SU-DHL-6 (cell line): ENCODE data around the gene CCT4.

ENCODE experiments used
- H2AFZ ChIP-seq: fragments of 200-600 bp; sonication (generic); 2 replicates; pipeline ENCODE4 v1.6.1; 2014; ENCODE audit warnings: low read depth, mild to moderate bottlenecking, moderate library complexity, mixed read lengths, antibody characterized with exemption, low read length; ENCODE audit not compliant: severe bottlenecking
- H3F3A ChIP-seq: fragments of 200-600 bp; shearing (Covaris generic); 2 replicates; pipeline ENCODE4 v1.6.0; 2016; ENCODE audit warnings: antibody characterized with exemption, mild to moderate bottlenecking; ENCODE audit not compliant: insufficient read depth
- H3K27ac ChIP-seq: fragments of 200-600 bp; sonication (generic); 2 replicates; pipeline ENCODE4 v1.5.1; 2016; ENCODE audit warnings: low read depth, mild to moderate bottlenecking, low read length, moderate library complexity, mixed read lengths
- H3K27me3 ChIP-seq: fragments of 200-600 bp; sonication (generic), shearing (Covaris generic); 2 replicates; pipeline ENCODE4 v1.6.0; 2014; ENCODE audit warnings: mild to moderate bottlenecking, low read length
- H3K36me3 ChIP-seq: fragments of 200-600 bp; sonication (generic); 2 replicates; pipeline ENCODE4 v1.6.1; 2014; ENCODE audit warnings: mild to moderate bottlenecking, low read length, mixed read lengths
- H3K4me2 ChIP-seq: fragments of 300-600, 200-600 bp; shearing (Covaris generic), sonication (generic); 2 replicates; pipeline ENCODE4 v1.6.0; 2014; ENCODE audit warnings: low read length, low read depth, mild to moderate bottlenecking; ENCODE audit not compliant: poor library complexity, severe bottlenecking
- H3K4me3 ChIP-seq: fragments of 200-600 bp; sonication (generic); 2 replicates; pipeline ENCODE4 v1.5.1; 2014; ENCODE audit warnings: antibody characterized with exemption, low read length, mild to moderate bottlenecking, mixed read lengths; ENCODE audit not compliant: insufficient read depth, poor library complexity, severe bottlenecking
- H3K79me2 ChIP-seq: fragments of 200-600 bp; sonication (generic); 2 replicates; pipeline ENCODE4 v1.6.1; 2014; ENCODE audit warnings: mild to moderate bottlenecking, low read length, moderate library complexity; ENCODE audit not compliant: insufficient read depth
- H3K9ac ChIP-seq: fragments of 200-600 bp; sonication (generic); 2 replicates; pipeline ENCODE4 v1.7.0; 2014; ENCODE audit warnings: mild to moderate bottlenecking, low read length
- H3K9me2 ChIP-seq: fragments of 200-600 bp; sonication (generic); replicated peaks from 2 replicates; pipeline ENCODE4 v1.6.1; 2014; ENCODE audit warnings: low read length; ENCODE audit not compliant: insufficient read depth
- H3K9me3 ChIP-seq: fragments of 200-600 bp; sonication (generic); 2 replicates; pipeline ENCODE4 v1.6.1; 2014; ENCODE audit warnings: low read length, mixed read lengths; ENCODE audit not compliant: insufficient read depth
- H4K20me1 ChIP-seq: fragments of 200-600 bp; sonication (generic); 2 replicates; pipeline ENCODE4 v1.6.1; 2014; ENCODE audit warnings: low read depth, mild to moderate bottlenecking, antibody characterized with exemption, low read length, moderate library complexity, mixed read lengths
- EZH2phosphoT487 ChIP-seq: fragments of 200-600 bp; sonication (generic), shearing (Covaris generic); conservative IDR thresholded peaks from 2 replicates; pipeline ENCODE4 v1.6.1; 2018; ENCODE audit warnings: mild to moderate bottlenecking, antibody characterized with exemption, low read length, moderate library complexity, mixed read lengths
- TF ChIP-seq, protein P1 (sequence below): fragments of 200-600 bp; sonication (generic); IDR thresholded peaks from one replicate; pipeline ENCODE4 v1.5.1; 2017; ENCODE audit warnings: antibody characterized with exemption, mild to moderate bottlenecking, low read length, moderate library complexity; ENCODE audit not compliant: insufficient read depth, poor library complexity, severe bottlenecking

Gene CCT4

DNA sequence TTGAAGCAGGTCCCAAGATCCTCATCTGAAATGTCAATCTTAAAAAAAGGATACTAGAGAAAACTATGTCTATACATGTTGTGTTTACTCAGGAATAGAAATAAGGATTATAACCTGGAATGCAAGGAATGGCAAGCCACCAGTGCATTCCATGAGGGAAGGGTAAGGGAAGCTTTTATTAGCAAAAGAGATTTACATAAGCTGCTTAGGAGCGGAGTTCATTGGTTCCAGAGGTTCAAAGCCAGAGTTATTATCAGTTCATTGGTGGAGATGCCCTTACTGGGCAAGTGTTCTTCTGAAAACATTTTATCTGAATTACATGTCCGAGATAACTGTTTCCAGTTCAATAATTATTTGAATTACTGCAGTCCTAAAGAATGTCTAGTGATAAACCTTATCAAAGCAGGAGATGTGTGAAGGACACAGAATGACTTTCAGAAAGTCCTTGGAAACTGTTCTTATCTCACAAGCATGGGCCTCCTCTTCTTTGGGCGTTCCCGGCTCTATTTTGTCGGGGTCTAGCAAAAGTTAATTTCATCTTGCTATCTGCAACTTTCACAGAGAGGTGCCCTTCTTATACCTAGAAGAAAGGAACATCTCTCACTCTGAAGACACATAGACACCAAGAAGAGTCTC is 40.5 kb upstream of the CCT4 start:
- no peaks in the 10 kb centered on the region for H3K9me3 ChIP-seq
- H3F3A ChIP-seq, result no peaks in the 10 kb centered on the region
- H3K36me3 ChIP-seq, result no peaks in the 10 kb centered on the region
- no peaks in the 10 kb centered on the region for H3K9me2 ChIP-seq
- no peak overlapping the region for H3K27ac ChIP-seq
- H3K9ac ChIP-seq, result no peak overlapping the region
- H3K4me2 ChIP-seq, result no peak overlapping the region
- no peak overlapping the region for H2AFZ ChIP-seq
- H4K20me1 ChIP-seq, result no peaks in the 10 kb centered on the region
- no peaks in the 10 kb centered on the region for H3K27me3 ChIP-seq
- TF ChIP-seq, protein P1, sequence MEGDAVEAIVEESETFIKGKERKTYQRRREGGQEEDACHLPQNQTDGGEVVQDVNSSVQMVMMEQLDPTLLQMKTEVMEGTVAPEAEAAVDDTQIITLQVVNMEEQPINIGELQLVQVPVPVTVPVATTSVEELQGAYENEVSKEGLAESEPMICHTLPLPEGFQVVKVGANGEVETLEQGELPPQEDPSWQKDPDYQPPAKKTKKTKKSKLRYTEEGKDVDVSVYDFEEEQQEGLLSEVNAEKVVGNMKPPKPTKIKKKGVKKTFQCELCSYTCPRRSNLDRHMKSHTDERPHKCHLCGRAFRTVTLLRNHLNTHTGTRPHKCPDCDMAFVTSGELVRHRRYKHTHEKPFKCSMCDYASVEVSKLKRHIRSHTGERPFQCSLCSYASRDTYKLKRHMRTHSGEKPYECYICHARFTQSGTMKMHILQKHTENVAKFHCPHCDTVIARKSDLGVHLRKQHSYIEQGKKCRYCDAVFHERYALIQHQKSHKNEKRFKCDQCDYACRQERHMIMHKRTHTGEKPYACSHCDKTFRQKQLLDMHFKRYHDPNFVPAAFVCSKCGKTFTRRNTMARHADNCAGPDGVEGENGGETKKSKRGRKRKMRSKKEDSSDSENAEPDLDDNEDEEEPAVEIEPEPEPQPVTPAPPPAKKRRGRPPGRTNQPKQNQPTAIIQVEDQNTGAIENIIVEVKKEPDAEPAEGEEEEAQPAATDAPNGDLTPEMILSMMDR, result no peak
- no peak for TF ChIP-seq EZH2phosphoT487
- H3K4me3 ChIP-seq, result no peak overlapping the region
- no peaks in the 10 kb centered on the region for H3K79me2 ChIP-seq

DNA sequence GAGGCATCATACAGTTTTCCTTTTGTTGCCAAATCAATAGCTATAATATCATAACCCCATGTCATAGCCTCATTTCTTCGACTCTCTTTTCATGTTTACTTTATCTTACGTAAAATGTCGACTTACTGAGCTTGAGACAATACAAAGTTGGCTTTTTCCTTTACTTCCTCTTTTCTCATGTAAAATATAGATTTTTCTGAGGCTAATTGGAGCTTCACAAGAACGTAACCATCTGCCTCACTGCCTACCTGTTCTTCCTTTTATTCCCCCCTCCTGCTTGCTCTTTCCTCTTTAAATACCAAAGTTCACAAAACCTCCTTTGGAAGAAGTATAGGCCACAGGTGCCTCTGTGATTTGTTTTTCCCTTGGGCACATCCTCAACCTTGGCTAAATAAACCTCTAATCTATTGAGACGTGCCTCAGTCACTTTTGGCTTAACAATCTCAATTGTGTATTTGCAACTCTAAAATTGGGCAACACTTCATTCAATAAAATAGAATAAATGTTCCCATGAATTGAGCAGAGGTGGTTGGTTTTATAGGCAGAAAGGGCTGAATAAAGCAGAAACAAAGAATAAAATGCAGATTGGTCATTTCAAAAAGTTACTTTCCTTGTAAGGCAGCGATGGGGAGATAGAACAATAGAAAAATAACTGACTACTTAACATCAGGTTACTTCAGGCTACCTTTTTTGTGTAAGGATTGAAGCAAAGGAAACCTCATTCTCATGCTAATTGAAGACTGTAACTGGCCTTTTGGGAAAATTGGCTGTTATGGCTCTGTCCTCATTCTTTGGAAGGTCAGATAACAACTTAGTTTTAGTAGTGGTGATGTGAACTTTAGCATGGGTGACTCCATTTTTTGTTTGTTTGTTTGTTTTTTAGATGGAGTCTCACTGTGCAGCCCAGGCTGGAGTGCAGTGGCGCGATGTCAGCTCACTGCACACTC is 38.3 kb upstream of the CCT4 start:
- Histone ChIP-seq H3K36me3 (no peaks in the 10 kb centered on the region), H3K27ac (no peak overlapping the region), H4K20me1 (no peaks in the 10 kb centered on the region), H3K79me2 (no peaks in the 10 kb centered on the region), H3F3A (no peaks in the 10 kb centered on the region), H2AFZ (no peak overlapping the region), H3K27me3 (no peaks in the 10 kb centered on the region), H3K9ac (no peak overlapping the region), H3K9me3 (no peaks in the 10 kb centered on the region), H3K9me2 (no peaks in the 10 kb centered on the region), H3K4me3 (no peak overlapping the region), H3K4me2 (no peak overlapping the region)
- TF ChIP-seq EZH2phosphoT487, result no peak
- TF ChIP-seq, protein P1, result no peak

DNA sequence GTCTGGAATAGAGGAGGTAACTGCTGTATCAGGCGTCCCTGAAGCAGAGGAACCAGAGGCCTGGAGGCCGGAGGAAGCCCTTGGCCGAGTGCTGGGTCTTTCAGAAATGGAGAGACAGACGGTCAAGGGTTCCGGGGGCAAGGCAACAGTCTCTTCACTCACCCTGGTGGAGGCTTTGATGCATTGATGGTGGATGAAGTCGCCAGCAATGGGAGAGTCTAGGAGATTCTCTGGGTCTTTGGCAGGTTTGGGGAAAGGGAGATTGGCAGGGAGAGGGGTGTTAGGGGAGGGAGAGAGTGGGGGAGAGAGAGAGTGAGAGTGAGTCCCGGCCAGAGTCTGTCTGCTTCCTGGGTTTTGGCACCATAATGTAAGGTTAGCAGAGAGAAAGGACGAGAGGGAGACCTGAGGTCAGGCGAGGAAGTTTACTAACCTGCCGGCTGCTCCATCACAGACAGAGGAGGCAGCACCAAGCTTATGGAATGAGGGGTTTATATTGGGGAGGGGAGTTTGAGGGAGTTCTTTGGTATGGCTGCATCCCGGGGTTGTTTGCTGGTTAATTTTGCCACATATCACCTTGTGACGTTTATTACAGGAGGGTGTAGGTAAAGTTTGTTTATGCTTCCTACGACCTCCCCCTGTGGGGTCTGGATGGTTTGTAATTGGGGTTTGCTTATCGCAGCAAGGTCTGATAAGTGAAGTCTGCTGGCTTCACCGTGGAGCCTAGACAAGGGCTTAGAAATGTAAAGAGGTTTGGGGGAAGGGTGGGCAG is 36.6 kb upstream of the CCT4 start:
- H3K36me3 ChIP-seq, result no peaks in the 10 kb centered on the region
- no peaks in the 10 kb centered on the region for H3F3A ChIP-seq
- H3K9me2 ChIP-seq, result no peaks in the 10 kb centered on the region
- no peak overlapping the region for H3K27ac ChIP-seq
- no peak overlapping the region for H3K4me2 ChIP-seq
- H3K9me3 ChIP-seq, result no peaks in the 10 kb centered on the region
- H3K27me3 ChIP-seq, result no peaks in the 10 kb centered on the region
- H4K20me1 ChIP-seq, result no peaks in the 10 kb centered on the region
- TF ChIP-seq, protein P1, result no peak
- no peak for TF ChIP-seq EZH2phosphoT487
- H3K4me3 ChIP-seq, result no peak overlapping the region
- H3K9ac ChIP-seq, result no peak overlapping the region
- no peak overlapping the region for H2AFZ ChIP-seq
- H3K79me2 ChIP-seq, result no peaks in the 10 kb centered on the region
